ENCODE data around the gene RBM20. TPM values are rescaled to one million over a fixed set of nuclear protein-coding genes. Genes with fewer than 3 reads are reported as not detected.
"Not testable (repeated sequence)": the region's sequence is repeated elsewhere in the genome, so short reads cannot be mapped to it uniquely, and the experiment has no call there.

Gene RBM20
- total RNA-seq, 4 donors from 2014 or later: 0.62 to 7.4 (median 3.9) TPM

- Histone ChIP-seq H3K36me3 (no peaks in the 10 kb centered on the region), H3K4me1 (no peaks in the 10 kb centered on the region), H3K9me3 (no peaks in the 10 kb centered on the region), H3K27ac (no peak overlapping the region), H3K4me3 (no peak overlapping the region), H3K27me3 (no peaks in the 10 kb centered on the region)
- ATAC-seq: no peak
- TF ChIP-seq POLR2AphosphoS5 (IDR thresholded peaks at IDR 0.05) (no peak), EP300 (IDR thresholded peaks at IDR 0.05) (no peak), CTCF (IDR thresholded peaks at IDR 0.05) (no peak), POLR2A (IDR thresholded peaks at IDR 0.05) (no peak)
- WGBS, 2 donors (ENCODE audit: low coverage in 1 of 2): 81 to 100% methylated on average over 1 to 2 of the region's 5 CpGs
Observed at GRCh38 chr10:110618230-110618610, 25.9 kb upstream of the RBM20 start.

GRCh38 chr10:110619514-110620397 is 24.4 kb upstream of the RBM20 start:
- H3K9me3 ChIP-seq: no peaks in the 10 kb centered on the region
- TF ChIP-seq POLR2A (IDR thresholded peaks at IDR 0.05): no peak
- no peak for TF ChIP-seq CTCF (IDR thresholded peaks at IDR 0.05)
- no peak for TF ChIP-seq POLR2AphosphoS5 (IDR thresholded peaks at IDR 0.05)
- TF ChIP-seq EP300 (IDR thresholded peaks at IDR 0.05): no peak
- H3K36me3 ChIP-seq: no peaks in the 10 kb centered on the region
- no peaks in the 10 kb centered on the region for H3K27me3 ChIP-seq
- H3K4me3 ChIP-seq: no peak overlapping the region
- H3K27ac ChIP-seq: no peak overlapping the region
- no peak for ATAC-seq
- 42 to 49% methylated on average over 2 to 3 of the region's 3 CpGs for WGBS, 2 donors (ENCODE audit: low coverage in 1 of 2)
- no peaks in the 10 kb centered on the region for H3K4me1 ChIP-seq

- Histone ChIP-seq H3K4me1 (no peaks in the 10 kb centered on the region), H3K27ac (no peak overlapping the region), H3K4me3 (no peak overlapping the region), H3K36me3 (no peaks in the 10 kb centered on the region), H3K9me3 (no peaks in the 10 kb centered on the region), H3K27me3 (no peaks in the 10 kb centered on the region)
- no peak for ATAC-seq
- TF ChIP-seq EP300 (IDR thresholded peaks at IDR 0.05): no peak
- no peak for TF ChIP-seq CTCF (IDR thresholded peaks at IDR 0.05)
- TF ChIP-seq POLR2AphosphoS5 (IDR thresholded peaks at IDR 0.05): no peak
- no peak for TF ChIP-seq POLR2A (IDR thresholded peaks at IDR 0.05)
- WGBS, 2 donors (ENCODE audit: low coverage in 1 of 2): 90 to 96% methylated on average over 2 of the region's 2 CpGs
Observed at GRCh38 chr10:110620398-110620719, 23.8 kb upstream of the RBM20 start.

- H3K36me3 ChIP-seq, H3K4me1 ChIP-seq, H3K27me3 ChIP-seq, H3K4me3 ChIP-seq, ATAC-seq, H3K27ac ChIP-seq, H3K9me3 ChIP-seq: not testable (repeated sequence)
- 89 to 95% methylated on average over 4 of the region's 4 CpGs for WGBS, 2 donors (ENCODE audit: low coverage in 1 of 2)
Observed at GRCh38 chr10:110623316-110623715, 20.8 kb upstream of the RBM20 start.

GRCh38 chr10:110625356-110625894 is 18.7 kb upstream of the RBM20 start:
- H3K36me3 ChIP-seq: no peaks in the 10 kb centered on the region
- H3K4me3 ChIP-seq: no peak overlapping the region
- 89 to 93% methylated on average over 2 to 6 of the region's 6 CpGs for WGBS, 2 donors (ENCODE audit: low coverage in 1 of 2)
- ATAC-seq: no peak
- H3K27ac ChIP-seq: no peak overlapping the region
- H3K4me1 ChIP-seq: peaks cover 0 to 16% (median 0%) of the 10 kb centered on the region in 3 donors
- no peaks in the 10 kb centered on the region for H3K27me3 ChIP-seq
- no peak for TF ChIP-seq POLR2A (IDR thresholded peaks at IDR 0.05)
- TF ChIP-seq CTCF (IDR thresholded peaks at IDR 0.05): no peak
- no peak for TF ChIP-seq POLR2AphosphoS5 (IDR thresholded peaks at IDR 0.05)
- TF ChIP-seq EP300 (IDR thresholded peaks at IDR 0.05): no peak
- H3K9me3 ChIP-seq: no peaks in the 10 kb centered on the region

Data from gastroesophageal sphincter (tissue), 4 donors.